Measurements from ENCODE around the gene FBXW7.

DNA sequence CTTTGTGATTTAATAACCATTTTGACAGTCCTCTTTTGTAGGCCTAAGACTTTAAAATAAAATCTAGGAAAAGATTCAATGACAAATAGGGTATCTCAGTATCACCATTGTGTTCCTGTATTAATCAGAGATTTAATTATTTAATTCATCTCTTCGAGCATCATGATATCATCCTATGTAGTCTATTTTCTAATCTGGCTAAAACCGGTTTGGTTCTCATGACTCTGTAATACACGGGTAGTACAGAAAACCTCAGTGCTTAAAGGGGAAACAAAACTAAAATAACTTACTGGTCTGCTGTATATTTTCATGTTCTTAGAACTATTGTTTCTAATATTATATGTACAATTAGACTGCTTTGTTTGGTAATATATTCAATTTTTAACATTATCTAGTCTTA lies 23.7 kb upstream of the FBXW7 start:
- TF ChIP-seq, protein P1, sequence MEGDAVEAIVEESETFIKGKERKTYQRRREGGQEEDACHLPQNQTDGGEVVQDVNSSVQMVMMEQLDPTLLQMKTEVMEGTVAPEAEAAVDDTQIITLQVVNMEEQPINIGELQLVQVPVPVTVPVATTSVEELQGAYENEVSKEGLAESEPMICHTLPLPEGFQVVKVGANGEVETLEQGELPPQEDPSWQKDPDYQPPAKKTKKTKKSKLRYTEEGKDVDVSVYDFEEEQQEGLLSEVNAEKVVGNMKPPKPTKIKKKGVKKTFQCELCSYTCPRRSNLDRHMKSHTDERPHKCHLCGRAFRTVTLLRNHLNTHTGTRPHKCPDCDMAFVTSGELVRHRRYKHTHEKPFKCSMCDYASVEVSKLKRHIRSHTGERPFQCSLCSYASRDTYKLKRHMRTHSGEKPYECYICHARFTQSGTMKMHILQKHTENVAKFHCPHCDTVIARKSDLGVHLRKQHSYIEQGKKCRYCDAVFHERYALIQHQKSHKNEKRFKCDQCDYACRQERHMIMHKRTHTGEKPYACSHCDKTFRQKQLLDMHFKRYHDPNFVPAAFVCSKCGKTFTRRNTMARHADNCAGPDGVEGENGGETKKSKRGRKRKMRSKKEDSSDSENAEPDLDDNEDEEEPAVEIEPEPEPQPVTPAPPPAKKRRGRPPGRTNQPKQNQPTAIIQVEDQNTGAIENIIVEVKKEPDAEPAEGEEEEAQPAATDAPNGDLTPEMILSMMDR (IDR thresholded peaks at IDR 0.05) = no peak
- TF ChIP-seq POLR2A (IDR thresholded peaks at IDR 0.05) = no peak
